B cell (primary cell): ENCODE measurements around the gene TSPAN9. TPM values are rescaled to one million over a fixed set of nuclear protein-coding genes. Genes with fewer than 3 reads are reported as not detected.

ENCODE experiments used
- ATAC-seq: fragments of 200-7000 bp; cut with Tn5 transposase; one replicate; pipeline ENCODE4 v1.10.0; 2021; ENCODE audit warnings: low read depth, mild to moderate bottlenecking, moderate number of reproducible peaks, moderate library complexity
- CTCF ChIA-PET: fragments of 350-600 bp; sonication (Branson Sonifier 250); formaldehyde crosslinking; loops from one replicate; lab custom pipeline; 2021; ENCODE audit warnings: antibody characterized with exemption, inconsistent platforms; lab: Charles Lee
- POLR2A ChIA-PET: fragments of 350-600 bp; sonication (Branson Sonifier 250); formaldehyde crosslinking; loops from one replicate; lab custom pipeline; 2021; ENCODE audit warnings: antibody characterized with exemption; lab: Charles Lee
- DNase-seq: peaks from one replicate; pipeline ENCODE4 v3.0.0; 2013
- H2AFZ ChIP-seq: 2 replicates; pipeline ENCODE4 v1.6.1; 2012; ENCODE audit warnings: mild to moderate bottlenecking, low read depth, low read length; ENCODE audit not compliant: insufficient read depth, poor library complexity, severe bottlenecking
- H3K27ac ChIP-seq, 2 donors: 1 replicate in 1 of 2; 2 replicates in 1 of 2; pipeline ENCODE4 v1.5.1; 2012 to 2013; ENCODE audit warnings: low read length in 2 of 2, mild to moderate bottlenecking in 2 of 2, moderate library complexity in 1 of 2
- H3K27me3 ChIP-seq, 4 experiments: fragments of 200-600 bp in 1 of 4; sonication (generic) in 1 of 4; replicated peaks in 1 of 4; 1 replicate in 2 of 4; 2 replicates in 2 of 4; pipeline versions ENCODE4 v1.6.1 to v1.7.0; 2013 to 2016; ENCODE audit warnings: low read length in 3 of 4, mild to moderate bottlenecking in 2 of 4, mixed read lengths in 1 of 4, moderate library complexity in 1 of 4; ENCODE audit not compliant: insufficient read depth in 4 of 4, control insufficient read depth in 3 of 4; ENCODE audit errors: control extremely low read depth in 1 of 4
- H3K36me3 ChIP-seq, 2 experiments: replicated peaks in 1 of 2; 1 replicate in 1 of 2; 2 replicates in 1 of 2; pipeline versions ENCODE4 v1.6.1 to v1.7.1; 2013; ENCODE audit warnings: low read length in 1 of 2; ENCODE audit not compliant: insufficient read depth in 2 of 2, control insufficient read depth in 1 of 2; ENCODE audit errors: control extremely low read depth in 1 of 2, extremely low read depth in 1 of 2
- H3K4me1 ChIP-seq, 2 donors: fragments of 200-600 bp in 1 of 2; sonication (generic) in 1 of 2; 1 replicate in 1 of 2; 2 replicates in 1 of 2; pipeline versions ENCODE4 v1.5.1 to v1.6.1; 2013 to 2017; ENCODE audit warnings: low read length in 2 of 2; ENCODE audit not compliant: control insufficient read depth in 2 of 2, insufficient read depth in 2 of 2
- H3K4me2 ChIP-seq: replicated peaks from 2 replicates; pipeline ENCODE3; 2012; ENCODE audit warnings: mild to moderate bottlenecking, low read depth, low read length; ENCODE audit not compliant: poor library complexity, severe bottlenecking
- H3K4me3 ChIP-seq, 5 experiments: fragments of 200-600 bp in 1 of 5; sonication (generic) in 1 of 5; 1 replicate in 3 of 5; 2 replicates in 2 of 5; pipeline versions ENCODE4 v1.5.1 to v1.7.0; 2011 to 2016; ENCODE audit warnings: low read length in 4 of 5, mild to moderate bottlenecking in 4 of 5, low read depth in 2 of 5, control low read depth in 1 of 5, moderate library complexity in 1 of 5; ENCODE audit not compliant: insufficient read depth in 1 of 5; ENCODE audit errors: control extremely low read depth in 1 of 5, extremely low read depth in 1 of 5
- H3K79me2 ChIP-seq: fragments of 200-600 bp; sonication (generic); one replicate; pipeline ENCODE4 v1.6.0; 2016; ENCODE audit warnings: low read length; ENCODE audit not compliant: control insufficient read depth, insufficient read depth
- H3K9ac ChIP-seq: fragments of 200-600 bp; sonication (generic); 2 replicates; pipeline ENCODE4 v1.6.1; 2017; ENCODE audit warnings: mild to moderate bottlenecking, low read length, moderate library complexity
- H3K9me3 ChIP-seq, 3 donors: one replicate each; pipeline versions ENCODE4 v1.6.1 to v1.7.1; 2013; ENCODE audit warnings: low read length in 2 of 3; ENCODE audit not compliant: control insufficient read depth in 2 of 3, insufficient read depth in 1 of 3; ENCODE audit errors: control extremely low read depth in 1 of 3
- H4K20me1 ChIP-seq: 2 replicates; pipeline ENCODE4 v1.6.0; 2012; ENCODE audit warnings: mild to moderate bottlenecking, low read length; ENCODE audit not compliant: insufficient read depth, control insufficient read depth, poor library complexity, severe bottlenecking
- H3K27ac Mint-ChIP-seq: one replicate; pipeline ENCODE4 v1.8.0; 2021; ENCODE audit warnings: mixed read lengths
- H3K27me3 Mint-ChIP-seq: one replicate; pipeline ENCODE4 v1.8.0; 2021; ENCODE audit warnings: mixed read lengths
- H3K4me1 Mint-ChIP-seq: one replicate; pipeline ENCODE4 v1.8.0; 2021; ENCODE audit warnings: mixed read lengths
- H3K4me3 Mint-ChIP-seq: one replicate; pipeline ENCODE4 v1.8.0; 2021; ENCODE audit warnings: mixed read lengths
- H3K9me3 Mint-ChIP-seq: one replicate; pipeline ENCODE4 v1.8.0; 2022; ENCODE audit warnings: mixed read lengths; ENCODE audit not compliant: insufficient read depth
- CTCF ChIP-seq: fragments of 200-600 bp; IDR thresholded peaks from one replicate; pipeline ENCODE4 v1.8.0; 2022; ENCODE audit warnings: antibody characterized with exemption, mild to moderate bottlenecking
- EZH2 ChIP-seq: IDR thresholded peaks from 2 replicates; pipeline ENCODE4 v1.6.1; 2012; ENCODE audit warnings: borderline replicate concordance, low read depth, mild to moderate bottlenecking, moderate library complexity, low read length; ENCODE audit not compliant: insufficient read depth, poor library complexity, severe bottlenecking
- WGBS: methylation state at CpG from one replicate; pipeline ENCODE4 v1.1.5; 2013; ENCODE audit warnings: missing lambda C conversion rate; ENCODE audit not compliant: insufficient coverage; 5-methylcytosine and 5-hydroxymethylcytosine counted together
- intact Hi-C: fragments of 100-400 bp; cut with micrococcal nuclease; formaldehyde crosslinking; loops from one replicate; pipeline ENCODE4 v1.10.0; 2022
- polyA plus RNA-seq: library from polyadenylated mRNA; depleted of rRNA; stranded (reverse); fragments of >200 nt; gene quantifications from 2 replicates; pipeline ENCODE4 v1.2.3, GENCODE V29; 2012
- total RNA-seq, 2 donors: library from RNA; stranded (reverse); fragments of 120-200 nt in 1 of 2; gene quantifications; 1 replicate in 1 of 2; 2 replicates in 1 of 2; pipeline versions ENCODE4 v1.2.3 to v1.2.4, GENCODE V29; 2013 to 2022

TSPAN9 gene
- total and polyA plus RNA-seq, 2 donors (not counting 1 experiment from before 2014, with no cell fraction given): 0.15 to 0.37 TPM

- no peak for DNase-seq
- Histone ChIP-seq H3K9ac (no peak overlapping the region), H3K36me3 (no peaks in the 10 kb centered on the region), H2AFZ (no peak overlapping the region), H3K27me3 (peaks cover 0 to 3% (median 0%) of the 10 kb centered on the region in 4 experiments), H3K4me1 (no peaks in the 10 kb centered on the region), H3K79me2 (no peaks in the 10 kb centered on the region), H3K4me3 (no peak overlapping the region), H3K4me2 (no peak overlapping the region), H3K9me3 (peaks cover 0 to 4% (median 0%) of the 10 kb centered on the region in 3 donors), H4K20me1 (no peaks in the 10 kb centered on the region), H3K27ac (no peak overlapping the region)
- ChIA-PET CTCF (no interaction called here), POLR2A (no interaction called here)
- TF ChIP-seq CTCF: no peak
- TF ChIP-seq EZH2: no peak
- intact Hi-C loops: no loop called here
- H3K4me1 Mint-ChIP-seq: no peaks in the 10 kb centered on the region
- H3K9me3 Mint-ChIP-seq: no peaks in the 10 kb centered on the region
- peaks cover 34% of the 10 kb centered on the region for H3K27me3 Mint-ChIP-seq
- 96% methylated on average over 16 of the region's 22 CpGs for WGBS
- no peak overlapping the region for H3K27ac Mint-ChIP-seq
- no peak overlapping the region for H3K4me3 Mint-ChIP-seq
- ATAC-seq: no peak
Measured at GRCh38 chr12:3145546-3146310, 68.5 kb downstream of the TSPAN9 start.

GRCh38 chr12:3147260-3147659, 70.1 kb downstream of the TSPAN9 start:
- peaks cover 0 to 3% (median 0%) of the 10 kb centered on the region in 4 experiments for H3K27me3 ChIP-seq
- H2AFZ ChIP-seq: no peak overlapping the region
- H4K20me1 ChIP-seq: no peaks in the 10 kb centered on the region
- Mint-ChIP-seq H3K27me3 (peaks cover 38% of the 10 kb centered on the region), H3K27ac (no peak overlapping the region), H3K4me3 (no peak overlapping the region), H3K9me3 (no peaks in the 10 kb centered on the region), H3K4me1 (no peaks in the 10 kb centered on the region)
- no peak overlapping the region for H3K4me3 ChIP-seq
- no peak overlapping the region for H3K4me2 ChIP-seq
- no peak overlapping the region for H3K27ac ChIP-seq
- POLR2A ChIA-PET: no interaction called here
- CTCF ChIA-PET: no interaction called here
- WGBS: 86% methylated on average over 15 of the region's 15 CpGs
- no peak for DNase-seq
- peaks cover 0 to 4% (median 0%) of the 10 kb centered on the region in 3 donors for H3K9me3 ChIP-seq
- no peaks in the 10 kb centered on the region for H3K36me3 ChIP-seq
- no peak overlapping the region for H3K9ac ChIP-seq
- ATAC-seq: no peak
- no peaks in the 10 kb centered on the region for H3K79me2 ChIP-seq
- no peaks in the 10 kb centered on the region for H3K4me1 ChIP-seq
- TF ChIP-seq CTCF (no peak), EZH2 (no peak)
- intact Hi-C loops: no loop called here
